ENCODE results near the gene CHST8.

- TF ChIP-seq POLR2A (IDR thresholded peaks at IDR 0.05; ENCODE audit: low read depth) (no peak), CTCF (IDR thresholded peaks at IDR 0.05) (no peak)
Observed at GRCh38 chr19:33781415-33781935, 159.7 kb downstream of the CHST8 start.
